ENCODE results near the gene TENM3. TPM values are rescaled to one million over a fixed set of nuclear protein-coding genes. Genes with fewer than 3 reads are reported as not detected.

Gene TENM3
- total RNA-seq, 2 donors from 2014 or later, result 39.5 to 51.9 TPM

GRCh38 chr4:182648766-182649165 is 405.6 kb downstream of the TENM3 start:
- H3K9me3 Mint-ChIP-seq, result peaks cover 7% of the 10 kb centered on the region
- no peak overlapping the region for H3K4me3 ChIP-seq (ENCODE audit: low read length)
- no peaks in the 10 kb centered on the region for H3K36me3 ChIP-seq (ENCODE audit: control insufficient read depth, insufficient read depth, low read length)
- no peak for DNase-seq
- no peak for TF ChIP-seq CTCF (conservative IDR thresholded peaks at IDR 0.05)
- H3K27me3 Mint-ChIP-seq (ENCODE audit: insufficient read depth), result no peaks in the 10 kb centered on the region
- H3K9me3 ChIP-seq (ENCODE audit: control insufficient read depth, low read length), result peaks cover 16% of the 10 kb centered on the region
- H3K9ac ChIP-seq (ENCODE audit: extremely low read depth, low read length, poor library complexity, severe bottlenecking), result no peak overlapping the region
- H3K27ac ChIP-seq (ENCODE audit: low read depth, low read length), result no peak overlapping the region
- no peak overlapping the region for H3K27ac Mint-ChIP-seq
- no peak overlapping the region for H3K4me3 Mint-ChIP-seq
- H3K27me3 ChIP-seq (ENCODE audit: control insufficient read depth, insufficient read depth, low read length, poor library complexity, severe bottlenecking), result no peaks in the 10 kb centered on the region
- H3K36me3 Mint-ChIP-seq (ENCODE audit: low read depth), result peaks cover 15% of the 10 kb centered on the region
- H3K4me1 ChIP-seq (ENCODE audit: control insufficient read depth, insufficient read depth, low read length), result no peaks in the 10 kb centered on the region
- H3K4me1 Mint-ChIP-seq, result no peaks in the 10 kb centered on the region

GRCh38 chr4:182649698-182650477 is 406.7 kb downstream of the TENM3 start:
- no peak overlapping the region for H3K4me3 Mint-ChIP-seq
- H3K4me1 Mint-ChIP-seq, result no peaks in the 10 kb centered on the region
- no peak overlapping the region for H3K4me3 ChIP-seq (ENCODE audit: low read length)
- no peaks in the 10 kb centered on the region for H3K4me1 ChIP-seq (ENCODE audit: control insufficient read depth, insufficient read depth, low read length)
- no peak overlapping the region for H3K27ac Mint-ChIP-seq
- peaks cover 15% of the 10 kb centered on the region for H3K36me3 Mint-ChIP-seq (ENCODE audit: low read depth)
- H3K27me3 ChIP-seq (ENCODE audit: control insufficient read depth, insufficient read depth, low read length, poor library complexity, severe bottlenecking), result no peaks in the 10 kb centered on the region
- H3K9me3 Mint-ChIP-seq, result peaks cover 7% of the 10 kb centered on the region
- WGBS, 2 experiments (ENCODE audit: insufficient coverage in 1 of 2, insufficient read length in 1 of 2), result 93 to 94% methylated on average over 3 to 7 of the region's 8 CpGs
- no peak for DNase-seq
- no peak overlapping the region for H3K27ac ChIP-seq (ENCODE audit: low read depth, low read length)
- peak; percentile 35 for TF ChIP-seq CTCF (conservative IDR thresholded peaks at IDR 0.05)
- H3K36me3 ChIP-seq (ENCODE audit: control insufficient read depth, insufficient read depth, low read length), result no peaks in the 10 kb centered on the region
- peaks cover 13% of the 10 kb centered on the region for H3K9me3 ChIP-seq (ENCODE audit: control insufficient read depth, low read length)
- no peaks in the 10 kb centered on the region for H3K27me3 Mint-ChIP-seq (ENCODE audit: insufficient read depth)
- H3K9ac ChIP-seq (ENCODE audit: extremely low read depth, low read length, poor library complexity, severe bottlenecking), result no peak overlapping the region

GRCh38 chr4:182653596-182653995 is 410.4 kb downstream of the TENM3 start:
- H3K27ac Mint-ChIP-seq, result no peak overlapping the region
- no peak overlapping the region for H3K4me3 Mint-ChIP-seq
- no peaks in the 10 kb centered on the region for H3K9me3 Mint-ChIP-seq
- WGBS, 2 experiments (ENCODE audit: insufficient coverage in 1 of 2, insufficient read length in 1 of 2), result 98 to 100% methylated on average over 3 of the region's 3 CpGs
- H3K27me3 Mint-ChIP-seq (ENCODE audit: insufficient read depth), result no peaks in the 10 kb centered on the region
- Histone ChIP-seq H3K9me3 (ENCODE audit: control insufficient read depth, low read length) (no peaks in the 10 kb centered on the region), H3K36me3 (ENCODE audit: control insufficient read depth, insufficient read depth, low read length) (no peaks in the 10 kb centered on the region), H3K27ac (ENCODE audit: low read depth, low read length) (no peak overlapping the region), H3K4me1 (ENCODE audit: control insufficient read depth, insufficient read depth, low read length) (peaks cover 4% of the 10 kb centered on the region), H3K4me3 (ENCODE audit: low read length) (no peak overlapping the region), H3K9ac (ENCODE audit: extremely low read depth, low read length, poor library complexity, severe bottlenecking) (no peak overlapping the region), H3K27me3 (ENCODE audit: control insufficient read depth, insufficient read depth, low read length, poor library complexity, severe bottlenecking) (no peaks in the 10 kb centered on the region)
- H3K36me3 Mint-ChIP-seq (ENCODE audit: low read depth), result peaks cover 9% of the 10 kb centered on the region
- H3K4me1 Mint-ChIP-seq, result peaks cover 12% of the 10 kb centered on the region
- no peak for DNase-seq
- no peak for TF ChIP-seq CTCF (conservative IDR thresholded peaks at IDR 0.05)

Data from endodermal cell (in vitro differentiated cells).